ENCODE measurements around the gene APPL2.

DNA sequence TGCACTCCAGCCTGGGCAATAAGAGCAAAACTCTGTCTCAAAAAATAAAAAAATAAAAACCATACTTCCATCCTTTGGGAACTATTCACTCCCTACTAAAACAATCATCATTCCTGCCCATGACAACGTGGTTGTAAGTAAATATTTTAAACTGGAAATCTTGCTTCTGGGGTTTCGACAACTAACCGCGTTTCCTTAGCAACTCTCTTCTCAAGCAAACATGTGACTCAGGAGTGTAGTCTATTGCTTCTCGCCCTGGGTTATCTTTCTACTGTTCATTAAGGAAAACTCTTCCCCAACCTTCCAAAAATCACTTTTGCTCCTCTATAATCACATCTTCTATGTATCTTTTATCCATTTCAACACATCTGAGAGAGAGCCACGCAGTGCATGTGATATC, 21.8 kb downstream of the APPL2 start:
- TF ChIP-seq, protein P1, sequence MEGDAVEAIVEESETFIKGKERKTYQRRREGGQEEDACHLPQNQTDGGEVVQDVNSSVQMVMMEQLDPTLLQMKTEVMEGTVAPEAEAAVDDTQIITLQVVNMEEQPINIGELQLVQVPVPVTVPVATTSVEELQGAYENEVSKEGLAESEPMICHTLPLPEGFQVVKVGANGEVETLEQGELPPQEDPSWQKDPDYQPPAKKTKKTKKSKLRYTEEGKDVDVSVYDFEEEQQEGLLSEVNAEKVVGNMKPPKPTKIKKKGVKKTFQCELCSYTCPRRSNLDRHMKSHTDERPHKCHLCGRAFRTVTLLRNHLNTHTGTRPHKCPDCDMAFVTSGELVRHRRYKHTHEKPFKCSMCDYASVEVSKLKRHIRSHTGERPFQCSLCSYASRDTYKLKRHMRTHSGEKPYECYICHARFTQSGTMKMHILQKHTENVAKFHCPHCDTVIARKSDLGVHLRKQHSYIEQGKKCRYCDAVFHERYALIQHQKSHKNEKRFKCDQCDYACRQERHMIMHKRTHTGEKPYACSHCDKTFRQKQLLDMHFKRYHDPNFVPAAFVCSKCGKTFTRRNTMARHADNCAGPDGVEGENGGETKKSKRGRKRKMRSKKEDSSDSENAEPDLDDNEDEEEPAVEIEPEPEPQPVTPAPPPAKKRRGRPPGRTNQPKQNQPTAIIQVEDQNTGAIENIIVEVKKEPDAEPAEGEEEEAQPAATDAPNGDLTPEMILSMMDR (IDR thresholded peaks at IDR 0.05) = no peak
- TF ChIP-seq EP300 (IDR thresholded peaks at IDR 0.05) = no peak

All from tibial nerve (tissue), 4 donors.